GM18951 (cell line): ENCODE results near the gene CD7.

Experiments used
- POLR2A ChIP-seq: IDR thresholded peaks from 4 replicates; pipeline ENCODE4 v1.6.1; 2011; ENCODE audit warnings: mild to moderate bottlenecking; ENCODE audit not compliant: insufficient read length, insufficient read depth; ENCODE audit errors: extremely low read depth
- in situ Hi-C: fragments of 300-500 bp; cut with MboI; formaldehyde crosslinking; loops from one replicate; pipeline ENCODE4 v1.12.0; 2022; ENCODE audit warnings: low sequenced_read_pairs, mixed read lengths, inconsistent platforms; ENCODE audit not compliant: unreplicated experiment

Gene CD7

DNA sequence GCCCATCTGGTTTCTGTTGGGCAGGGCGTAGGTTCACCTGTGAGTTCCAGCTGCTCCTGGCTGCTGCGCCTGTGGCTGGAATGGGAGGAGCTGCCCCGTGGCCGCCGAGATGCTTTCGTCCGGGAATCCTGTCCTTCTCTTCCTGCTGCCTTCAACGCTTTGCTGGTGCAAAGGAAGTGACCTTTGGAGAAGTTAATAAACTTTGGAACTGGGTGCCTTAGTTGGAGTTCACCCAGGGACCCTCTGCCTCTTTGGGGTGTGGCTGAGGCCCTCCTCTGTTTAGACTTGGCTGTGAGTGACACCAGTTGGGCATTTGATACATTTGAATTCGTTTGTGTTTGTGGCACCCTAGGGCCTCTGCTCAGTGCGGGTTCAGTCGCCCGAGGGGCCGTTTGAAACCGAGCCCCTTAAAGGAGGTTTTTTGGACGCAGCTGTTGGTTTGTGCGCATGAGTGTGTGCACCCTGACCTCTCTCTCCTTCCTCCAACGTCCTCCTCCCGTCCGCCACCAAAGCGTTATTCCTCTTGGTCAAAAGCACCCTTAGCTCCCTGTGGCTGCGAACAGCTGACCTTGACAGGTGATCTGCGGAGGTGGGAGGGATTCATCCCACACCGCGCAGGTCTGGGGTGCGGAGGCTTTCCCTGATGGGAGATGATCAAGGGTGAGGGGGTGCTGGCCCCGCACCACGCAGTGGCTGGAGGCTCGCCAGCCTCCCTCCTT lies 25.1 kb upstream of the CD7 start:
- TF ChIP-seq POLR2A = no peak
- in situ Hi-C loops = no loop called here

DNA sequence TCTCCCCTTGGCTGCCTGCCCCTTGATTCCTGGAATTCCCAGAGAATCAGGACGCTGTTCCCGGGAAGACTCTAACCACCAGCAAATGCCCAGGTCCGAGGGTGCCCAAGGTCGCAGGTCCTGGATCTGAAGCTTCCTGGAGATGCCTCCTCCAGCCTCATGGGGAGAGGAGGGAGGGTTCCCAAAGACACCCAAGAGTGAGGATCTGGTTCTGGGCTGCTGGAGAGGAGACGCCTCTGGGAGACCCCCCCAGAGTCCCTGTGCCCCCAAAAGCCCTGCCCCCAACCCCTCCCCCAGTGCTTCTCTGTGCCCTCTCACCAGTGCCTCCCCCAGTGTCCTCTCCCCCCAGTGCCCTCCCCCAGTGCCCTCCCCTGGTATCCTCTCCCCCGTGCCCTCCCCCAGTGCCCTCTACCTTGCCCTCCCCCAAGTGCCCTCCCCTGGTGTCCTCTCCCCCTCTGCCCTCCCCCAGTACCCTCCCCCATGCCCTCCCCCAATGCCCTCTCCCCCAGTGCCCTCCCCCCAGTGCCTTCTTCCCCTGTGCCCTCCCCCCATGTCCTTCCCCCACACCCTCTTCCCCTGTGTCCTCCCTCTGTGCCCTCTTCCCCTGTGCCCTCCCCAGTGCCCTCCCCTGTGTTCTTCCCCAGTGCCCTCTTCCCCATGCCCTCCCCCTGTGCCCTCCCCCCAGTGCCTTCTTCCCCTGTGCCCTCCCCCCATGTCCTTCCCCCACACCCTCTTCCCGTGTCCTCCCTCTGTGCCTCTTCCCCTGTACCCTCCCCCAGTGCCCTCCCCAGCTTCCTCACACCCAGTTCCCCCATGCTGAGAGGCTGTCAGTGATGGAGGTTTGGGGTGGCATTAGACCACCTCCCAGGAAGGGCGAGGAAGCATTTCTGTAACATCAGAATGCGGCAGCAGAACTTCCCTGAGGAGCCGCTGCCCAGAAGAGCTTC lies 22.5 kb upstream of the CD7 start:
- no peak for TF ChIP-seq POLR2A
- in situ Hi-C loops = no loop called here

DNA sequence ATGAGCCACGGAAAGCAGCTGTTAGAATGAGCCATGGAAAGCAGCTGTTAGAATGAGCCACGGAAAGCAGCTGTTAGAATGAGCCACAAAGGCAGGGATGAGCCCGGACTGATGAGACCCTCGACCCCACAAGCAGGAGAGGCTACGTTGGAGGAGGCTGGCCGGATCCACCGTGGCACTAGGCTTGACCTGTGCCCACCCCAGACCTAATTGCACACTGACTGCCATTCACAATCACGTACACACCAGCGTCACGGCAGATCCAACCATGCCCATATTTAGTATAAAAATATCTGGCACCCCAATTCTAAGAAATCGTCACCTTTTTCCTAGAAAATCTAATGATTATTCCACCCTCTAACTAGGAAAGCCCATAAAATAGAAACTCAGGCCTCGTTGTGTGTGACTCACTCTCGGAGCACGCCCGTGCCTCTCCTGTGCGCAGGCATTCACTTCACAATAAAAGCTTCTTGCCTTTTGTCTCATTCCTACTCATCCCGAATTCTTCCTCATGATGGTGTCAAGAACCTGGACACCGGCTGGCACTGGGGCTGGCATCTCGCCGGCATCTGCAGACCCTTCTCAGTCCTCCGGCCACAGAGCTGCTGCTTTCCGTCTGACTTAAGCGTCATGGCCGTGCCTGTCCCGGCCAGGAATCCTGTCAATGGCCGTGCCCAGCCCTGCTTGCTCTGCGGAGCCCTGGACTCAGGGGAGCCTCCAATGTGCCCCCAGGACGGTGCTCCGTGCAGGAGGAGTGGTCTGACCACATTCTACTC lies 21.6 kb upstream of the CD7 start:
- in situ Hi-C loops = no loop called here
- no peak for TF ChIP-seq POLR2A

DNA sequence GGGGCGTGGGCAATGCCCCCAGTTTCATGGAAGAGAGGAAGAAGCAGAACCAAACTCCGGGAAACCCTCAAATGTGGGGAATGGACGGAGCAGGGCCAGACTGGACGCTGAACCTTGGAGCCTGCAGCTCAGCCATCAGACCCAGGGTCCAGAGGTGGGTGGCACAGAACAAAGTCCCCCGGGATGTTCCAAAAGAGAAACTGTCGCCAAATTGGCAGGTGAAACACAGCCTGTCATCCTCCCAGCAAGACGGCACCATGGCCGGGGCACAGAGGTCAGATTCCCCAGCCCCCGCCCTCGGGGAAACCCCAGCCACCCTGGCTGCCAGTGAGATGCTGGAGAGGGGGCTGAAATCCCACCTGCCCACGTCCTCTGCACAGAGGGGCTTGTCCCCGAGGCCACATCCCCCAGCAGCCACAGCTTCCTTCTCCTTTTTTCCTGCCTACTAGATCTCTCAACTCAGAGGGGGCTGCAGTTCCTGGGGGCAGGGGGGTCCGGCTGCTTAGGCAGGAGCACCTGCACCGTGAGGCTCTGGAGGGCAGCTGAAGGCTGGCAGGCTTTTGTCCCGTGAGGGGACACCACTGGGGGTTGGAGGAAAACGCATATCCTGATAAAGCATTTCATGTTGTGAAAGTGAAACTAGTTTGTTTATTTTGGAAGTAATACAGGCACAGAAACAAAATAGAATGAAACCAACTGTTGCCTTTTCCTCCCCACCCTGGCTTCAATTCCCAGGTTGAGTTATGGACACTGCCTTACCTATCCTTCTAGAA lies 17.4 kb upstream of the CD7 start:
- in situ Hi-C loops = no loop called here
- TF ChIP-seq POLR2A = no peak

- TF ChIP-seq POLR2A = no peak
- in situ Hi-C loops = no loop called here
Measured at GRCh38 chr17:82334204-82334621, 16.8 kb upstream of the CD7 start.

- in situ Hi-C loops = no loop called here
- no peak for TF ChIP-seq POLR2A
Measured at GRCh38 chr17:82333279-82334171, 16.1 kb upstream of the CD7 start, which contains the start of gene SECTM1. Gene SECTM1, minus strand, starts transcription at chr17:82333766. Its CDS starts 6,526 bp downstream, at chr17:82327240.

- no peak for TF ChIP-seq POLR2A
- in situ Hi-C loops = no loop called here
Measured at GRCh38 chr17:82332669-82333278, 15.4 kb upstream of the CD7 start.

GRCh38 chr17:82331345-82331939 lies 14.0 kb upstream of the CD7 start:
- TF ChIP-seq POLR2A = no peak
- in situ Hi-C loops = no loop called here

- in situ Hi-C loops = no loop called here
- no peak for TF ChIP-seq POLR2A
Measured at GRCh38 chr17:82330322-82331239, 13.2 kb upstream of the CD7 start.
